Thoracic aorta (tissue), 2 donors: ENCODE data around the gene LTC4S. TPM values are rescaled to one million over a fixed set of nuclear protein-coding genes. Genes with fewer than 3 reads are reported as not detected.

ENCODE experiments used
- ATAC-seq: fragments of 150-250 bp; one replicate; pipeline ENCODE4 v1.8.0; 2017; ENCODE audit warnings: low read depth; ENCODE audit not compliant: insufficient number of reproducible peaks, low FRiP score
- DNase-seq: peaks from one replicate; pipeline ENCODE4 v3.0.0-alpha.2; 2020; ENCODE audit warnings: low spot score
- H3K27ac ChIP-seq, 2 donors: fragments of 200-600 bp; sonication (generic); 1 replicate in 1 of 2; 2 replicates in 1 of 2; pipeline ENCODE4 v1.5.1; 2016; ENCODE audit warnings: mild to moderate bottlenecking in 2 of 2, moderate library complexity in 2 of 2
- H3K27me3 ChIP-seq: fragments of 200-600 bp; sonication (generic); replicated peaks from 2 replicates; pipeline ENCODE4 v1.6.0; 2016; ENCODE audit warnings: mild to moderate bottlenecking; ENCODE audit not compliant: insufficient read depth
- H3K36me3 ChIP-seq: fragments of 200-600 bp; sonication (generic); one replicate; pipeline ENCODE4 v1.5.1; 2016
- H3K4me1 ChIP-seq, 2 donors: fragments of 200-600 bp; sonication (generic); 1 replicate in 1 of 2; 2 replicates in 1 of 2; pipeline versions ENCODE4 v1.5.1 to v1.6.0; 2016; ENCODE audit warnings: low read depth in 2 of 2, mild to moderate bottlenecking in 1 of 2; ENCODE audit not compliant: control insufficient read depth in 1 of 2
- H3K4me3 ChIP-seq: fragments of 200-600 bp; sonication (generic); 2 replicates; pipeline ENCODE4 v1.5.1; 2016; ENCODE audit warnings: mild to moderate bottlenecking
- H3K9me3 ChIP-seq: fragments of 200-600 bp; sonication (generic); 2 replicates; pipeline ENCODE4 v1.5.1; 2016
- total RNA-seq, 2 donors: library from RNA; depleted of rRNA; stranded (reverse); fragments of >200 nt; gene quantifications; one replicate each; pipeline versions ENCODE4 v1.1.0 to v1.2.3, GENCODE V29; 2016
- TF ChIP-seq, protein P1 (sequence below): fragments of 200-600 bp; sonication (generic); IDR thresholded peaks from one replicate; pipeline ENCODE4 v1.5.1; 2019; ENCODE audit warnings: antibody characterized with exemption

Gene LTC4S
- total RNA-seq, 2 donors from 2014 or later, result 4.9 to 6.6 TPM

DNA sequence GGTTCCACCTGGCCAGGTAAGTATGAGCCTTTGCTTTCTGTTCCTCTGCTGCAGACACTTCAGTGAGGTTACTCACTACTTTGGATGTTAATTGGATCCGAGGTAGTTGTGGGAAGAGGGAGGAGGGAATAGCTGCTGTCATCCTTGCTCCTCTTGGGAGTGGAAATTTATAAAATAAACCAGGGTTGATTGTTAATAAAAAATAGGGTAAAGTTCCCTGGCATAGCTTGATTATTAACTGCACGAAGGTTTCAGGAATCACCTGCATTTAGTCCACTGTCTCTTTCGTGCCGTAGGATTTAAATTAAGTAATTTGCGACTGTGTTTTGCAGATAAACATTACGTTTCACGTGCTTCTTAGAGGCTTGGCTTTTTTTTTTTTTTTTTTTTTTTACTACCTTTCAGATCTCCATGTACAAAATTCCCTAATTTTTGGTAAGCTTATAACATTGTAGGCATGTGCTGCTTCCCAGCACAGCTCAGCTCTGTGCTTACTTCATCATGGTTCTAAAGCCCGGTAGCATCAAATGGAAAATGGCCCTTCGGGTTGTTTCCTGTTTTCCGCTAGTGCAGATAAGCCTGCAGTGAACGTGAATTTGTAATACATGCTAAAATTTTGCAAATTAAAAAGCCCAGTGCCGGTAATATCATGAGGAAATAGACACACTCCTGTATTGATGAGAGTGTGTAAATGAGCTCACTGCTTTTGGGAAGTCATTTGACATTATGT lies 26.9 kb upstream of the LTC4S start:
- TF ChIP-seq, protein P1, sequence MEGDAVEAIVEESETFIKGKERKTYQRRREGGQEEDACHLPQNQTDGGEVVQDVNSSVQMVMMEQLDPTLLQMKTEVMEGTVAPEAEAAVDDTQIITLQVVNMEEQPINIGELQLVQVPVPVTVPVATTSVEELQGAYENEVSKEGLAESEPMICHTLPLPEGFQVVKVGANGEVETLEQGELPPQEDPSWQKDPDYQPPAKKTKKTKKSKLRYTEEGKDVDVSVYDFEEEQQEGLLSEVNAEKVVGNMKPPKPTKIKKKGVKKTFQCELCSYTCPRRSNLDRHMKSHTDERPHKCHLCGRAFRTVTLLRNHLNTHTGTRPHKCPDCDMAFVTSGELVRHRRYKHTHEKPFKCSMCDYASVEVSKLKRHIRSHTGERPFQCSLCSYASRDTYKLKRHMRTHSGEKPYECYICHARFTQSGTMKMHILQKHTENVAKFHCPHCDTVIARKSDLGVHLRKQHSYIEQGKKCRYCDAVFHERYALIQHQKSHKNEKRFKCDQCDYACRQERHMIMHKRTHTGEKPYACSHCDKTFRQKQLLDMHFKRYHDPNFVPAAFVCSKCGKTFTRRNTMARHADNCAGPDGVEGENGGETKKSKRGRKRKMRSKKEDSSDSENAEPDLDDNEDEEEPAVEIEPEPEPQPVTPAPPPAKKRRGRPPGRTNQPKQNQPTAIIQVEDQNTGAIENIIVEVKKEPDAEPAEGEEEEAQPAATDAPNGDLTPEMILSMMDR, result no peak
- Histone ChIP-seq H3K4me1 (peaks cover 31 to 53% of the 10 kb centered on the region in 2 donors), H3K27ac (peak overlapping the region; percentile 72 to 80), H3K4me3 (no peak overlapping the region), H3K36me3 (peaks cover 29% of the 10 kb centered on the region), H3K9me3 (no peaks in the 10 kb centered on the region), H3K27me3 (no peaks in the 10 kb centered on the region)
- DNase-seq (no peak), ATAC-seq (no peak)

DNA sequence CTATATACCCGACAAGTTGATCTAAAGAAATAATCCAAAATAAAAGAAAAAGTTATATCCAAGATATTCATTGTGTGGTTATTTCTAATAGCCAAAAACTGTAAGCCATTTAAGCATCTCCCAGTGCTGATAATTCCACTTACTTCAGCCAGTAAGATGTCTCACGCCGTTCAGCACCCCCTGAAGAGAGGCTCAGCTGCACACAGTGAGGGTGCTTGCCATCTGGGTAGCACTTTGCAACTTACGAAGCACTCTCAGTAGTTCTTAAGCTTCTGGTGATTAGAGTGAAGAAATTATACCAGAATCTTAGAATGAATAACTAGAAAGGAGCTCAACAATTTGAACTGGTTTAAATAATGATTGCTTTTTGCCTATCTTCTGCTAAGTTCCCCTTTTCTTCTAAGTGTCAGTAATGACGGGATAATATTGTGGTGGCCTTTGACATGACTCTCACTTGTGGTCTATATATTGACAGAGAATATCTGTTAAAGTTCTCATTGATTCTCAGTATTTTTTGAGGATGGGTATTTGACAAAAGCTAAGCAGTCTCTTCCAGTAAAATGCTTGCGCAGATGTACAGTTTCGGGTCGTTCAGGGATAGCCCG lies 26.2 kb upstream of the LTC4S start:
- ATAC-seq, result no peak
- H3K4me1 ChIP-seq, result peaks cover 30 to 46% of the 10 kb centered on the region in 2 donors
- no peak for DNase-seq
- no peak overlapping the region for H3K4me3 ChIP-seq
- peaks cover 36% of the 10 kb centered on the region for H3K36me3 ChIP-seq
- no peak overlapping the region for H3K27ac ChIP-seq
- no peaks in the 10 kb centered on the region for H3K9me3 ChIP-seq
- TF ChIP-seq, protein P1, result no peak
- H3K27me3 ChIP-seq, result no peaks in the 10 kb centered on the region

DNA sequence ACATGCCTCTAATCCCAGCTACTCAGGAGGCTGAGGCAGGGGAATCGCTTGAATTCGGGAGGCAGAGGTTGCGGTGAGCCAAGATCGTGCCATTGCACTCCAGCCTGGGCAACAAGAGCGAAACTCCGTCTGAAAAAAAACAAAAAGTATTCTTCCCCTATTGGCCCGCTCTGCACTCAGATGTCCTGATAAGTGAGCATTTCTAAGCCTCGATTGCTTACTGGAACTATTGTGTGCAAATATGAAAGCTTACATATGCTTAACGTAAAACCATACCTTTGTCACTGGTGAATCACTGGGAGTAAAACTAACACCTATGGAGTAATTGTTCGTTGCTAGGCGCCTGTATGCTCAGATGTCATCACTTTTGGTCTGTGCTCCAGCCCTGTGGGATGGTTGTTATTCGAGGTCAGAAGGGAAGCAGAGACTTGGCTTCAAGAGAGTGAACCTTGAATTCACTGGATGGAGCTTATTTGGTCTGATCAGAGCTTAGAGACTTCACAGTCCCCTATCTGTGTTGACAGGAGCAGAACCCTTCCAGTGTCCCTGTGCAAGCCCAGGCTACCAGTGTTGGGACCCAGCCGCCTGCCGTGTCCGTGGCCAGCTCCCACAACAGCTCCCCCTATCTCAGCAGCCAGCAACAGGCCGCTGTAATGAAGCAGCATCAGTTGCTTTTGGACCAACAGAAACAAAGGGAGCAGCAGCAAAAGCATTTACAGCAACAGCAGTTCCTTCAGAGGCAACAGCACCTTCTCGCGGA lies 25.3 kb upstream of the LTC4S start:
- H3K4me3 ChIP-seq, result no peak overlapping the region
- no peaks in the 10 kb centered on the region for H3K9me3 ChIP-seq
- DNase-seq (no peak), ATAC-seq (no peak)
- H3K36me3 ChIP-seq, result peaks cover 45% of the 10 kb centered on the region
- no peak overlapping the region for H3K27ac ChIP-seq
- TF ChIP-seq, protein P1, result no peak
- H3K27me3 ChIP-seq, result no peaks in the 10 kb centered on the region
- peaks cover 21 to 36% of the 10 kb centered on the region in 2 donors for H3K4me1 ChIP-seq

DNA sequence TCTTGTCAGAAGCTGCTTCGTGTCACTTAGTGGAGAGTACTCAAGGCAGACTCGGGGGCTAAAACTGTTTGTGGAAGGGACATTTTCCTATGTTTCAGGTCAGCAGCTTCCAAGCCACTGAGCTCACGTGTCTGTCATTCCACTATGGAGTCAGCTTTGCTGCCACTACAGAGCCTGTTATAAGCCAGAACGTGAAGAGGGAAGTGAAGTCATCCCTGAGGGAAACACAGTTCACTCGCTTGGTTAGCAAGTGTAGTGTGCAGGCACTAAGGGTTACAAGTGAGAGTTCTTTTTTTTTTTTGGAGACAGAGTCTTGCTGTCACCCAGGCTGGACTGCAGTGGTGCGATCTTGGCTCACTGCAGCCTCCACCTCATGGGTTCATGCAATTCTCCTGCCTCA lies 24.5 kb upstream of the LTC4S start:
- H3K27ac ChIP-seq, result no peak overlapping the region
- H3K4me1 ChIP-seq, result peaks cover 15 to 29% of the 10 kb centered on the region in 2 donors
- no peaks in the 10 kb centered on the region for H3K9me3 ChIP-seq
- DNase-seq (no peak), ATAC-seq (no peak)
- H3K36me3 ChIP-seq, result peaks cover 51% of the 10 kb centered on the region
- no peak overlapping the region for H3K4me3 ChIP-seq
- no peaks in the 10 kb centered on the region for H3K27me3 ChIP-seq
- TF ChIP-seq, protein P1, result no peak

DNA sequence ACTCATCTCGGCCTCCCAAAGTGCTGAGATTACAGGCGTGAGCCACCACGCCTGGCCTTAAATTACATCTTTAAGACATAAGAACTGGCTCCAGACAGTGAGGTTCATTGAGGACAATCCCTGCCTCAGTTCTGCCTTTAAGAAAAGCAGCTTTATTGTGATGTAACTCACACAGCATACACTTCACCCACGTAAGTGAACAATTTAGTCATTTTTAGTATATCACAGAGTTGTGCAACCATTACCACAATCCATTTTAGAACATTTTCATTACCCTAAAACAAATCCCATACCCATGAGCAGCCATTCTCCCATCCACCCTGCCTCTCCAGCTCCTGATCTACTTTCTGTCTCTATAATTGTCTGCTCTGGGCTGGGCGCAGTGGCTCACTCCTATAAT lies 24.0 kb upstream of the LTC4S start:
- H3K36me3 ChIP-seq, result peaks cover 56% of the 10 kb centered on the region
- DNase-seq (no peak), ATAC-seq (no peak)
- H3K9me3 ChIP-seq, result no peaks in the 10 kb centered on the region
- no peak overlapping the region for H3K4me3 ChIP-seq
- TF ChIP-seq, protein P1, result no peak
- no peaks in the 10 kb centered on the region for H3K27me3 ChIP-seq
- peaks cover 15 to 24% of the 10 kb centered on the region in 2 donors for H3K4me1 ChIP-seq
- H3K27ac ChIP-seq, result no peak overlapping the region
